Effector memory CD4-positive, alpha-beta T cell (primary cell): ENCODE data around the gene GPR153.

Source experiments
- DNase-seq, 3 donors: peaks; one replicate each; pipeline ENCODE4 v3.0.0-alpha.2; 2020
- H3K27ac ChIP-seq: 2 replicates; pipeline ENCODE4 v1.7.0; 2013; ENCODE audit warnings: mild to moderate bottlenecking, low read length, moderate library complexity; ENCODE audit not compliant: insufficient read depth, poor library complexity, severe bottlenecking
- H3K27me3 ChIP-seq: replicated peaks from 2 replicates; pipeline ENCODE4 v1.7.0; 2013; ENCODE audit warnings: mild to moderate bottlenecking, low read length; ENCODE audit not compliant: insufficient read depth, control insufficient read depth, poor library complexity, severe bottlenecking
- H3K36me3 ChIP-seq: 2 replicates; pipeline ENCODE4 v1.7.0; 2013; ENCODE audit warnings: mild to moderate bottlenecking, low read length, moderate library complexity; ENCODE audit not compliant: control insufficient read depth, insufficient read depth
- H3K4me1 ChIP-seq: 2 replicates; pipeline ENCODE4 v1.7.0; 2013; ENCODE audit warnings: low read length, mild to moderate bottlenecking; ENCODE audit not compliant: control insufficient read depth, insufficient read depth, poor library complexity, severe bottlenecking
- H3K4me3 ChIP-seq: 2 replicates; pipeline ENCODE4 v1.7.0; 2013; ENCODE audit warnings: low read length, low read depth, mild to moderate bottlenecking; ENCODE audit not compliant: insufficient read depth, poor library complexity, severe bottlenecking
- H3K9me3 ChIP-seq: 2 replicates; pipeline ENCODE4 v1.7.0; 2013; ENCODE audit warnings: mild to moderate bottlenecking, low read length, moderate library complexity; ENCODE audit not compliant: control insufficient read depth

The GPR153 gene

GRCh38 chr1:6288026-6288425 lies 27.1 kb upstream of the GPR153 start:
- Histone ChIP-seq H3K9me3 (no peaks in the 10 kb centered on the region), H3K36me3 (no peaks in the 10 kb centered on the region), H3K4me3 (no peak overlapping the region), H3K4me1 (no peaks in the 10 kb centered on the region), H3K27ac (no peak overlapping the region), H3K27me3 (no peaks in the 10 kb centered on the region)
- DNase-seq = no peak

DNA sequence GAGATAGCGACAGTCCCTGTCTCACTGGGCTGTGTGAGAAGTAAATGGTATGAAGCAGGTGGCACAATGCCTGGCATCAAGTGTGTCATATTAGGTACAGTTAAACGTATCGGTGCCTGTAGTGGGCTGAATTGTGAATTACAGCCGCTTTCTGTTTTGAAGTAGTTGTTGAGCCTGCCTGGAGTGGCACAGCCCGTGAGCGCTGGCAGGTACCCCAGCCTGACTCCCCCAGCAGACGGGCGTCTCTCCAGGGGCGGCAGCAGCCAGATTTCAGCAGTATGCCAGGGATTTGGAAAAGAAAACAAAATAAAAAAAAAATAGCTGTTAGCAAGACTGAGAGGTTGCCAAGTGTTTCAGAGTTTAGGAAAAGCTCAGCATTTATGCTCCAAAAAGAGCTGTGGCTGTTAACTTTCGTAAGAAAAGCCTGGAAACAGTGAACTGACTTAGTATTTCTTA lies 26.6 kb upstream of the GPR153 start:
- H3K27ac ChIP-seq = no peak overlapping the region
- no peaks in the 10 kb centered on the region for H3K36me3 ChIP-seq
- H3K4me3 ChIP-seq = no peak overlapping the region
- H3K9me3 ChIP-seq = no peaks in the 10 kb centered on the region
- no peak for DNase-seq
- no peaks in the 10 kb centered on the region for H3K4me1 ChIP-seq
- H3K27me3 ChIP-seq = no peaks in the 10 kb centered on the region

DNA sequence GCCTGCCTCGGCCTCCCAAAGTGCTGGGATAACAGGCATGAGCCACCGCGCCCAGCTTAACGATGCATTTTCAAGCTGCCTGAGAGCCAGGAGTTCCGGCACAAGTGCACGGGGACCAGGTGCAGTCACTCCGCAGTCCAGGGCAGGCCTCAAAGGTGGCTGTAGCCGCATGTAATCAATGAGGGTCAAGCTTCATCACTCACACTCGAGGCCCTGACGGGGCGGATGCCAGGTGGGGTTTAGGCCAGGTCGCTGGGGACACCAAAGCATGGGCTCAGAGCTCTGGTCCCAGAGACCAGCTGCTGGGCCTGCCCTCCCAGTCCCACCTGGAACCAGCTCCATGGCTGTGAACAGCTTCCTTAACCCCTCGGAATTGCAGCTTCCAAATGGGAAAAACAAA lies 26.1 kb upstream of the GPR153 start:
- H3K36me3 ChIP-seq = no peaks in the 10 kb centered on the region

GRCh38 chr1:6286266-6286665 lies 25.4 kb upstream of the GPR153 start:
- Histone ChIP-seq H3K27me3 (no peaks in the 10 kb centered on the region), H3K4me3 (no peak overlapping the region), H3K4me1 (no peaks in the 10 kb centered on the region), H3K27ac (no peak overlapping the region), H3K9me3 (no peaks in the 10 kb centered on the region), H3K36me3 (no peaks in the 10 kb centered on the region)
- no peak for DNase-seq

More for the DNA sequence above, 26.1 kb upstream of the GPR153 start:
- H3K4me3 ChIP-seq = no peak overlapping the region
- no peak overlapping the region for H3K27ac ChIP-seq
- DNase-seq = no peak
- H3K27me3 ChIP-seq = no peaks in the 10 kb centered on the region
- no peaks in the 10 kb centered on the region for H3K4me1 ChIP-seq
- H3K9me3 ChIP-seq = no peaks in the 10 kb centered on the region

- Histone ChIP-seq H3K27ac (no peak overlapping the region), H3K9me3 (no peaks in the 10 kb centered on the region), H3K4me1 (no peaks in the 10 kb centered on the region), H3K27me3 (no peaks in the 10 kb centered on the region), H3K4me3 (no peak overlapping the region), H3K36me3 (no peaks in the 10 kb centered on the region)
- no peak for DNase-seq
Measured at GRCh38 chr1:6285336-6285735, 24.4 kb upstream of the GPR153 start.

DNA sequence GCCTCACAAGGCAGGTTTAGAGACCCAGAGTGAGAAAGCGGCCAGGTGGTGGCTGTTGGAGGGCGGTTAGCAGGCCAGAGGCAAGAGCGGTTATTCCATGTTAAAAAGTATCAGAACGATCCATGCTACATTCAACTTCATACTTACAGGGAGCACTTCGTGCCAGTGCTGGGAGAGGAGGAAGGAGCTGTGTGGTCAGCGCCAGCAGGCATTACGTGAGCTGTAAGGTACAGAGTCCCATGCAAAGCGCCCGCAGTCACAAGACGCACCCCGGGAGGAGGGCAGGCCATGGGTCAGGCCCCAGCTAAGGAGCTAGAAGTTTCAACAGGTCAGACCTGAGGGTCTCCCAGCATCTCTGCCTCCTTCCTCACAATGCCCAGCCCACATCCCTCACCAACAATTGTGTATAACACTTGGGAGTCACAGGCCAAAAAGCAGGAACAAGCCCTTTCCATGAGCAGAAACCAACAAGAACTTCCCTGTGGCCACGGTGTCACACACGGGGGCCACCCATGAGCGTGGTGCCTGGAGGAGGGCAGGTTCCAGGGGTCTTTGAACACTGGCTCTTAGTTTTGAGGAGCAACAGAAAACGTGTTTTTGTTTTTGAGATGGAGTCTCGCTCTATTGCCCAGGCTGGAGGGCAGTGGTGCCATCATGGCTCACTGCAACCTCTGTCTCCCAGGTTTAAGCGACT lies 21.8 kb upstream of the GPR153 start:
- H3K9me3 ChIP-seq = no peaks in the 10 kb centered on the region
- no peaks in the 10 kb centered on the region for H3K27me3 ChIP-seq
- no peak overlapping the region for H3K4me3 ChIP-seq
- H3K27ac ChIP-seq = no peak overlapping the region
- no peaks in the 10 kb centered on the region for H3K4me1 ChIP-seq
- no peak for DNase-seq
- no peaks in the 10 kb centered on the region for H3K36me3 ChIP-seq

- no peak for DNase-seq
- Histone ChIP-seq H3K27me3 (no peaks in the 10 kb centered on the region), H3K4me3 (no peak overlapping the region), H3K36me3 (no peaks in the 10 kb centered on the region), H3K27ac (no peak overlapping the region), H3K9me3 (no peaks in the 10 kb centered on the region), H3K4me1 (no peaks in the 10 kb centered on the region)
Measured at GRCh38 chr1:6281511-6282402, 20.9 kb upstream of the GPR153 start.

DNA sequence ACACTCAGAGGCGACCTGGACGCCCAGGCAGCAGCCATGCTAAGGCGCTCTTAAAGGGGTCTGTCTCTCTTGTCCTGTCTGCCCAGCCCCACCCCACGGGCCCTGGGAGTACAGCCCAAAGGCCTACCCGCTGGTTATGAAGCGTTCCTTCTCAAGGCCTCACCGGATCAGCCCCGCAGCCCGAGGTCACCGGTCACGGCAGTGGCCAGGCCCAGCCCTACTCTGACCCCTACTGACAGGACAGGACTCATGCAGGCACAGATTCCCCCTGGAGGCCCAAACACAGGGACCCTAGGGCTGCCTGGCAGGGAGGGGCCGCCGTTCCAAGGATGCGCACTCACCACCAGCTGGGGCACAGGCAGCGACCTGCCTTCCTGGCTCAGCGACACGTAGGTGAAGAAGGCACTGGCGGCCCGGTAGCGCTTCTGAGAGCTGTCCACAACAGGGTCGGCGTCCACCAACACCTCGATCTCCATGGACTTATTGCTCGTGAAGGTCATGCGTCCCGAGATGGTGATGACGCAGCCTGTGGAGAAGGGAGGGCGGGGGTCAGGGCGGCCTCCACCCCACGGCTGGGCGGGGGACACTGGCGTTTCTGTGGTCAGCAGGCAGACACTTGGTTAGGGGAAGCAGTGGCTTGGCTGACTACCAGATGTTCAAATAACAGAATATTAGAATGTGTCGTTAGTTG lies 20.0 kb upstream of the GPR153 start:
- no peak for DNase-seq
- Histone ChIP-seq H3K36me3 (no peaks in the 10 kb centered on the region), H3K27ac (no peak overlapping the region), H3K27me3 (no peaks in the 10 kb centered on the region), H3K4me3 (no peak overlapping the region), H3K9me3 (no peaks in the 10 kb centered on the region), H3K4me1 (no peaks in the 10 kb centered on the region)

GRCh38 chr1:6279613-6280383 lies 18.9 kb upstream of the GPR153 start:
- no peaks in the 10 kb centered on the region for H3K27me3 ChIP-seq
- no peak overlapping the region for H3K27ac ChIP-seq
- H3K4me1 ChIP-seq = no peaks in the 10 kb centered on the region
- no peak for DNase-seq
- H3K9me3 ChIP-seq = no peaks in the 10 kb centered on the region
- no peaks in the 10 kb centered on the region for H3K36me3 ChIP-seq
- no peak overlapping the region for H3K4me3 ChIP-seq
